HepG2 (cell line): ENCODE measurements around the gene OR5A1. TPM values are rescaled to one million over a fixed set of nuclear protein-coding genes. Genes with fewer than 3 reads are reported as not detected.

Experiments used
- ATAC-seq: fragments of 200-7000 bp; cut with Tn5 transposase; 3 replicates; pipeline ENCODE4 v1.9.1; 2020; ENCODE audit warnings: mild to moderate bottlenecking, moderate library complexity
- BruUV-seq: library from RNA; stranded (reverse); fragments of 400-500 nt; replicated peaks from 2 replicates; lab custom pipeline; 2021; lab: Mats Ljungman, UMichigan
- CTCF ChIA-PET: fragments of 300-600 bp; formaldehyde crosslinking; extraction: SDS; loops from one replicate; lab custom pipeline; 2021; ENCODE audit warnings: low total read pairs, inconsistent platforms, low intra/inter-chr PET ratio; lab: Yijun Ruan, JAX
- POLR2A ChIA-PET: fragments of 350-600 bp; sonication (Branson Sonifier 250); formaldehyde crosslinking; loops from one replicate; lab custom pipeline; 2020; ENCODE audit warnings: antibody characterized with exemption, inconsistent platforms; lab: Yijun Ruan, JAX
- DNase-seq: peaks from one replicate; pipeline ENCODE4 v3.0.0-alpha.2; 2015; ENCODE audit warnings: low spot score
- FAIRE-seq: peaks from 3 replicates; lab custom pipeline; 2011; peaks lifted over from hg19 to GRCh38; lab: Jason Lieb, UNC
- H2AFZ ChIP-seq: one replicate; pipeline ENCODE4 v1.6.1; 2011; ENCODE audit warnings: low read length, inconsistent platforms
- H3K27ac ChIP-seq: fragments of 300-600 bp; 3 replicates; pipeline ENCODE4 v1.8.0; 2011; ENCODE audit warnings: mixed run types, mild to moderate bottlenecking, mixed read lengths, low read length, inconsistent platforms; ENCODE audit not compliant: insufficient read depth; ENCODE audit errors: extremely low read length
- H3K27me3 ChIP-seq, 2 experiments: fragments of 200-600 bp in 1 of 2; 2 replicates in 1 of 2; 3 replicates in 1 of 2; pipeline versions ENCODE4 v1.6.0 to v1.8.0; 2011; ENCODE audit warnings: low read length in 2 of 2, mild to moderate bottlenecking in 2 of 2, moderate library complexity in 2 of 2, inconsistent platforms in 1 of 2; ENCODE audit not compliant: insufficient read depth in 2 of 2, control insufficient read depth in 1 of 2
- H3K36me3 ChIP-seq, 2 experiments: fragments of 200-600 bp in 1 of 2; replicated peaks in 1 of 2; 2 replicates in 1 of 2; 3 replicates in 1 of 2; pipeline versions ENCODE4 v1.5.1 to v1.8.0; 2011; ENCODE audit warnings: low read length in 2 of 2, inconsistent platforms in 1 of 2; ENCODE audit not compliant: insufficient read depth in 2 of 2, control insufficient read depth in 1 of 2
- H3K4me1 ChIP-seq: 2 replicates; pipeline ENCODE4 v1.5.1; 2012; ENCODE audit warnings: low read length, inconsistent platforms; ENCODE audit not compliant: insufficient read depth
- H3K4me2 ChIP-seq: 2 replicates; pipeline ENCODE4 v1.6.0; 2011; ENCODE audit warnings: low read depth, low read length, inconsistent platforms
- H3K4me3 ChIP-seq, 3 experiments: fragments of 200-600 bp in 1 of 3; sonication (generic), shearing (Covaris generic) in 1 of 3; replicated peaks in 1 of 3; 2 replicates each; pipeline ENCODE4 v1.5.1; 2011 to 2016; ENCODE audit warnings: low read length in 3 of 3, inconsistent platforms in 2 of 3, low read depth in 2 of 3, mild to moderate bottlenecking in 2 of 3, control low read depth in 1 of 3, mixed read lengths in 1 of 3; ENCODE audit not compliant: insufficient read depth in 1 of 3
- H3K79me2 ChIP-seq: one replicate; pipeline ENCODE4 v1.6.1; 2011; ENCODE audit warnings: low read length, inconsistent platforms; ENCODE audit not compliant: insufficient read depth
- H3K9ac ChIP-seq: 2 replicates; pipeline ENCODE4 v1.6.0; 2011; ENCODE audit warnings: mild to moderate bottlenecking, low read depth, low read length, inconsistent platforms; ENCODE audit not compliant: insufficient read depth
- H3K9me3 ChIP-seq: 2 replicates; pipeline ENCODE4 v1.5.1; 2012; ENCODE audit warnings: mild to moderate bottlenecking, low read length
- H4K20me1 ChIP-seq: 2 replicates; pipeline ENCODE4 v1.6.0; 2011; ENCODE audit warnings: inconsistent platforms, mild to moderate bottlenecking, low read length, moderate library complexity; ENCODE audit not compliant: insufficient read depth
- CAMTA2 ChIP-seq: sonication (generic); formaldehyde crosslinking; IDR thresholded peaks from 2 replicates; pipeline ENCODE4 v1.4.0; 2020; ENCODE audit warnings: mild to moderate bottlenecking, missing genetic modification reagents, borderline replicate concordance
- CHCHD3 ChIP-seq: sonication (generic); formaldehyde crosslinking; IDR thresholded peaks from 2 replicates; pipeline ENCODE4 v1.8.0; 2022; ENCODE audit warnings: mild to moderate bottlenecking, missing genetic modification reagents, moderate library complexity
- DMAP1 ChIP-seq: IDR thresholded peaks from 2 replicates; pipeline ENCODE4 v1.6.1; 2016
- GTF3A ChIP-seq: sonication (generic); formaldehyde crosslinking; conservative IDR thresholded peaks from 2 replicates; pipeline ENCODE4 v1.4.0; 2020; ENCODE audit warnings: mild to moderate bottlenecking, missing genetic modification reagents
- NFE2L1 ChIP-seq: sonication (generic); formaldehyde crosslinking; IDR thresholded peaks from 2 replicates; pipeline ENCODE4 v1.4.0; 2020; ENCODE audit warnings: missing genetic modification reagents, mild to moderate bottlenecking, borderline replicate concordance
- RAD51 ChIP-seq: fragments of 450-650 bp; IDR thresholded peaks from 2 replicates; pipeline ENCODE4 v1.6.1; 2016; ENCODE audit warnings: borderline replicate concordance
- RXRA ChIP-seq: sonication (generic); formaldehyde crosslinking; IDR thresholded peaks from 2 replicates; pipeline ENCODE4 v1.5.1; 2020; ENCODE audit warnings: missing genetic modification reagents
- TEF ChIP-seq: sonication (generic); formaldehyde crosslinking; IDR thresholded peaks from 2 replicates; pipeline ENCODE4 v1.5.0; 2020; ENCODE audit warnings: missing genetic modification reagents
- WGBS: methylation state at CpG from one replicate; pipeline ENCODE4 v1.1.6; 2017; ENCODE audit warnings: low lambda C conversion rate; 5-methylcytosine and 5-hydroxymethylcytosine counted together
- in situ Hi-C: cut with HindIII; loops from 2 replicates; pipeline ENCODE4 v1.10.0; 2017; ENCODE audit warnings: low pct_unique_long_range_greater_than_20kb; ENCODE audit not compliant: extremely low pct_ligation_motif_present
- intact Hi-C: fragments of 100-400 bp; cut with micrococcal nuclease; formaldehyde crosslinking; loops from one replicate; pipeline ENCODE4 v1.10.0; 2022; ENCODE audit not compliant: unreplicated experiment
- polyA plus RNA-seq, 8 experiments: library from polyadenylated mRNA; depleted of rRNA in 3 of 8; stranded (reverse) in 7 of 8; unstranded in 1 of 8; fragments of >200 nt; fragmentation: Illumina TruSeq in 4 of 8; extraction: Trizol in 4 of 8; gene quantifications; 2 replicates each; pipeline versions ENCODE4 v1.2.1 to v1.2.3, GENCODE V29; 2011 to 2016; ENCODE audit warnings: low read depth in 4 of 8, missing spikeins in 1 of 8, mixed read lengths in 1 of 8; ENCODE audit not compliant: insufficient read depth in 1 of 8
- total RNA-seq, 5 experiments: library from RNA; depleted of rRNA; stranded (reverse); fragments of >200 nt; fragmentation: Illumina TruSeq; extraction: Trizol; gene quantifications; 2 replicates each; pipeline ENCODE4 v1.2.3, GENCODE V29; 2016; ENCODE audit warnings: low read depth in 1 of 5
- TF ChIP-seq, protein P1 (sequence below): sonication (generic); formaldehyde crosslinking; IDR thresholded peaks from 2 replicates; pipeline ENCODE4 v1.4.0; 2020; ENCODE audit warnings: missing genetic modification reagents
- TF ChIP-seq, protein P2 (sequence below): sonication (generic); formaldehyde crosslinking; IDR thresholded peaks from 2 replicates; pipeline ENCODE4 v1.4.0; 2020; ENCODE audit warnings: missing genetic modification reagents, mild to moderate bottlenecking, borderline replicate concordance
- TF ChIP-seq, protein P3 (sequence below): sonication (generic); IDR thresholded peaks from 2 replicates; pipeline ENCODE4 v1.6.1; 2016; ENCODE audit warnings: low read depth, borderline replicate concordance
- TF ChIP-seq, protein P4 (sequence below): sonication (generic); formaldehyde crosslinking; IDR thresholded peaks from 2 replicates; pipeline ENCODE4 v1.5.0; 2020; ENCODE audit warnings: mild to moderate bottlenecking, missing genetic modification reagents

The OR5A1 gene
- total and polyA plus RNA-seq, 2 of the 13 experiments (the other 11 are each of a cell fraction or from before 2014, with no cell fraction given): not detected

DNA sequence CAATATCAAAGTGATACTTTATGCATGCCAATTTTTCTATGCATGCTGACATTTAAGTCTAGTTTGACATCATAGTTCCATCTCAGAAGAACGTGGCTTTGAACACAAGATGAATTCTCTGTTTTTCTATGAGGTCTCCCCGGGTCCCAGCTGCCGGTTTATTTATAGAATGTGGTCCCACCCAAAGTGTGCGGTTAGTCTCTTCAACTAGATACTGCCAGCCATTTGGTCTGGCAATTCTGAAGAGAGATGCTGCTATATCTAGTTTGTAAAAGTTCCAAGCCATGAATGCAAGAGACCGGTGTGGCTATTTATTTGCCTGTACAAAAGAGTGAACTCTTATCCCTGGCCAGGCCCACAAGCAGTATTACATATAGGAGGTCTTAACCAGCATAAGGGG lies 19.2 kb upstream of the OR5A1 start (continued):
- TF ChIP-seq, protein P1, sequence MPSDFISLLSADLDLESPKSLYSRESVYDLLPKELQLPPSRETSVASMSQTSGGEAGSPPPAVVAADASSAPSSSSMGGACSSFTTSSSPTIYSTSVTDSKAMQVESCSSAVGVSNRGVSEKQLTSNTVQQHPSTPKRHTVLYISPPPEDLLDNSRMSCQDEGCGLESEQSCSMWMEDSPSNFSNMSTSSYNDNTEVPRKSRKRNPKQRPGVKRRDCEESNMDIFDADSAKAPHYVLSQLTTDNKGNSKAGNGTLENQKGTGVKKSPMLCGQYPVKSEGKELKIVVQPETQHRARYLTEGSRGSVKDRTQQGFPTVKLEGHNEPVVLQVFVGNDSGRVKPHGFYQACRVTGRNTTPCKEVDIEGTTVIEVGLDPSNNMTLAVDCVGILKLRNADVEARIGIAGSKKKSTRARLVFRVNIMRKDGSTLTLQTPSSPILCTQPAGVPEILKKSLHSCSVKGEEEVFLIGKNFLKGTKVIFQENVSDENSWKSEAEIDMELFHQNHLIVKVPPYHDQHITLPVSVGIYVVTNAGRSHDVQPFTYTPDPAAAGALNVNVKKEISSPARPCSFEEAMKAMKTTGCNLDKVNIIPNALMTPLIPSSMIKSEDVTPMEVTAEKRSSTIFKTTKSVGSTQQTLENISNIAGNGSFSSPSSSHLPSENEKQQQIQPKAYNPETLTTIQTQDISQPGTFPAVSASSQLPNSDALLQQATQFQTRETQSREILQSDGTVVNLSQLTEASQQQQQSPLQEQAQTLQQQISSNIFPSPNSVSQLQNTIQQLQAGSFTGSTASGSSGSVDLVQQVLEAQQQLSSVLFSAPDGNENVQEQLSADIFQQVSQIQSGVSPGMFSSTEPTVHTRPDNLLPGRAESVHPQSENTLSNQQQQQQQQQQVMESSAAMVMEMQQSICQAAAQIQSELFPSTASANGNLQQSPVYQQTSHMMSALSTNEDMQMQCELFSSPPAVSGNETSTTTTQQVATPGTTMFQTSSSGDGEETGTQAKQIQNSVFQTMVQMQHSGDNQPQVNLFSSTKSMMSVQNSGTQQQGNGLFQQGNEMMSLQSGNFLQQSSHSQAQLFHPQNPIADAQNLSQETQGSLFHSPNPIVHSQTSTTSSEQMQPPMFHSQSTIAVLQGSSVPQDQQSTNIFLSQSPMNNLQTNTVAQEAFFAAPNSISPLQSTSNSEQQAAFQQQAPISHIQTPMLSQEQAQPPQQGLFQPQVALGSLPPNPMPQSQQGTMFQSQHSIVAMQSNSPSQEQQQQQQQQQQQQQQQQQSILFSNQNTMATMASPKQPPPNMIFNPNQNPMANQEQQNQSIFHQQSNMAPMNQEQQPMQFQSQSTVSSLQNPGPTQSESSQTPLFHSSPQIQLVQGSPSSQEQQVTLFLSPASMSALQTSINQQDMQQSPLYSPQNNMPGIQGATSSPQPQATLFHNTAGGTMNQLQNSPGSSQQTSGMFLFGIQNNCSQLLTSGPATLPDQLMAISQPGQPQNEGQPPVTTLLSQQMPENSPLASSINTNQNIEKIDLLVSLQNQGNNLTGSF: no peak
- TF ChIP-seq, protein P2, sequence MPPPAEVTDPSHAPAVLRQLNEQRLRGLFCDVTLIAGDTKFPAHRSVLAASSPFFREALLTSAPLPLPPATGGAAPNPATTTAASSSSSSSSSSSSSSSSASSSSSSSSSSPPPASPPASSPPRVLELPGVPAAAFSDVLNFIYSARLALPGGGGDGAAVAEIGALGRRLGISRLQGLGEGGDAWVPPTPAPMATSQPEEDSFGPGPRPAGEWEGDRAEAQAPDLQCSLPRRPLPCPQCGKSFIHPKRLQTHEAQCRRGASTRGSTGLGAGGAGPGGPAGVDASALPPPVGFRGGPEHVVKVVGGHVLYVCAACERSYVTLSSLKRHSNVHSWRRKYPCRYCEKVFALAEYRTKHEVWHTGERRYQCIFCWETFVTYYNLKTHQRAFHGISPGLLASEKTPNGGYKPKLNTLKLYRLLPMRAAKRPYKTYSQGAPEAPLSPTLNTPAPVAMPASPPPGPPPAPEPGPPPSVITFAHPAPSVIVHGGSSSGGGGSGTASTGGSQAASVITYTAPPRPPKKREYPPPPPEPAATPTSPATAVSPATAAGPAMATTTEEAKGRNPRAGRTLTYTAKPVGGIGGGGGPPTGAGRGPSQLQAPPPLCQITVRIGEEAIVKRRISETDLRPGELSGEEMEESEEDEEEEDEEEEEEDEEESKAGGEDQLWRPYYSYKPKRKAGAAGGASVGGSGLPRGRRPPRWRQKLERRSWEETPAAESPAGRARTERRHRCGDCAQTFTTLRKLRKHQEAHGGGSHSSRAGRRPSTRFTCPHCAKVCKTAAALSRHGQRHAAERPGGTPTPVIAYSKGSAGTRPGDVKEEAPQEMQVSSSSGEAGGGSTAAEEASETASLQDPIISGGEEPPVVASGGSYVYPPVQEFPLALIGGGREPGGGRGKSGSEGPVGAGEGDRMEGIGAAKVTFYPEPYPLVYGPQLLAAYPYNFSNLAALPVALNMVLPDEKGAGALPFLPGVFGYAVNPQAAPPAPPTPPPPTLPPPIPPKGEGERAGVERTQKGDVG: no peak
- TF ChIP-seq RAD51 (no peak), NFE2L1 (no peak)

DNA sequence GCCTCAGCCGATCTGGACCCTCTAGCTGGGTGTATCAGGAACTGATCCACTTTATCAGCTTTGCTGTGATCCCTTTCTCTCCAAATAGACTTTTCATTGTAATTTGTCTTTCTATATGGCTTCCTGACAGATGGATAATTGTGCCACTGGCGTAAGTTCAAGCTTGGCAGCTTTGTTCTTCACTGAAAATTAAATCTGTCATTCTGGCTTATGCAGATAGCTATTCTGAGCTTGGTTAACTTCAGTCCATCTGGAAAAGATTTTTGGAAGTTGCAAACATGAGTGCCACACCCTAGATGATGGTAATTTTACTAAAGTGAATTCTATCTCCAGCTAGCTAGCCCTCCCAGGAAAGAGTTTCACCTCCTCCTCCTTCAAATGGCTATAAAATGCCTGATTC lies 18.1 kb upstream of the OR5A1 start:
- intact Hi-C loops (no loop called here), in situ Hi-C loops (no loop called here)
- FAIRE-seq: no peak
- Histone ChIP-seq H3K9me3 (no peaks in the 10 kb centered on the region), H3K4me2 (no peak overlapping the region), H4K20me1 (no peaks in the 10 kb centered on the region), H3K4me1 (no peaks in the 10 kb centered on the region), H3K27me3 (no peaks in the 10 kb centered on the region), H2AFZ (no peak overlapping the region), H3K79me2 (no peaks in the 10 kb centered on the region), H3K36me3 (no peaks in the 10 kb centered on the region), H3K4me3 (no peak overlapping the region), H3K9ac (no peak overlapping the region), H3K27ac (no peak overlapping the region)
- WGBS: 6% methylated on average over 2 of the region's 2 CpGs
- BruUV-seq: no TSS peak
- ATAC-seq: no peak
- no peak for DNase-seq
- CTCF ChIA-PET: no interaction called here
- POLR2A ChIA-PET: no interaction called here
- TF ChIP-seq GTF3A (no peak), RXRA (CRISPR knock-in tag) (no peak), TEF (CRISPR knock-in tag) (no peak), CAMTA2 (no peak), DMAP1 (CRISPR knock-in tag) (no peak), CHCHD3 (no peak)
- TF ChIP-seq, protein P3, sequence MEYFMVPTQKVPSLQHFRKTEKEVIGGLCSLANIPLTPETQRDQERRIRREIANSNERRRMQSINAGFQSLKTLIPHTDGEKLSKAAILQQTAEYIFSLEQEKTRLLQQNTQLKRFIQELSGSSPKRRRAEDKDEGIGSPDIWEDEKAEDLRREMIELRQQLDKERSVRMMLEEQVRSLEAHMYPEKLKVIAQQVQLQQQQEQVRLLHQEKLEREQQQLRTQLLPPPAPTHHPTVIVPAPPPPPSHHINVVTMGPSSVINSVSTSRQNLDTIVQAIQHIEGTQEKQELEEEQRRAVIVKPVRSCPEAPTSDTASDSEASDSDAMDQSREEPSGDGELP: no peak
- TF ChIP-seq, protein P4, sequence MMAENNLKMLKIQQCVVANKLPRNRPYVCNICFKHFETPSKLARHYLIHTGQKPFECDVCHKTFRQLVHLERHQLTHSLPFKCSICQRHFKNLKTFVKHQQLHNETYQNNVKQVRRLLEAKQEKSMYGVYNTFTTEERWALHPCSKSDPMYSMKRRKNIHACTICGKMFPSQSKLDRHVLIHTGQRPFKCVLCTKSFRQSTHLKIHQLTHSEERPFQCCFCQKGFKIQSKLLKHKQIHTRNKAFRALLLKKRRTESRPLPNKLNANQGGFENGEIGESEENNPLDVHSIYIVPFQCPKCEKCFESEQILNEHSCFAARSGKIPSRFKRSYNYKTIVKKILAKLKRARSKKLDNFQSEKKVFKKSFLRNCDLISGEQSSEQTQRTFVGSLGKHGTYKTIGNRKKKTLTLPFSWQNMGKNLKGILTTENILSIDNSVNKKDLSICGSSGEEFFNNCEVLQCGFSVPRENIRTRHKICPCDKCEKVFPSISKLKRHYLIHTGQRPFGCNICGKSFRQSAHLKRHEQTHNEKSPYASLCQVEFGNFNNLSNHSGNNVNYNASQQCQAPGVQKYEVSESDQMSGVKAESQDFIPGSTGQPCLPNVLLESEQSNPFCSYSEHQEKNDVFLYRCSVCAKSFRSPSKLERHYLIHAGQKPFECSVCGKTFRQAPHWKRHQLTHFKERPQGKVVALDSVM (CRISPR knock-in tag): no peak
